HL-60 (cell line): ENCODE measurements around the gene DAPK1.

ENCODE experiments used
- DNase-seq, 2 experiments: peaks; one replicate each; pipeline ENCODE4 v3.0.0-alpha.2; 2010 to 2020; ENCODE audit warnings: low read depth in 1 of 2, low spot score in 1 of 2
- H3K27ac ChIP-seq: fragments of 250-450 bp; sonication (Bioruptor Pico); replicated peaks from 2 replicates; pipeline ENCODE4 v1.5.1; 2020; ENCODE audit warnings: mild to moderate bottlenecking, moderate library complexity
- H3K27me3 ChIP-seq: fragments of 250-450 bp; sonication (Bioruptor Pico); 2 replicates; pipeline ENCODE4 v1.5.1; 2021; ENCODE audit warnings: mild to moderate bottlenecking, moderate library complexity; ENCODE audit not compliant: insufficient read depth, poor library complexity, severe bottlenecking
- H3K4me3 ChIP-seq: replicated peaks from 2 replicates; pipeline ENCODE4 v1.5.1; 2011; ENCODE audit warnings: mild to moderate bottlenecking, control low read depth, low read length; ENCODE audit not compliant: insufficient read depth
- GABPA ChIP-seq: IDR thresholded peaks from 2 replicates; pipeline ENCODE4 v1.6.1; 2012; ENCODE audit warnings: low read depth
- POLR2AphosphoS5 ChIP-seq: IDR thresholded peaks from 2 replicates; pipeline ENCODE4 v1.6.1; 2012; ENCODE audit warnings: low read depth
- REST ChIP-seq: IDR thresholded peaks from 2 replicates; pipeline ENCODE4 v1.6.1; 2012; ENCODE audit warnings: low read depth; ENCODE audit not compliant: insufficient replicate concordance
- SPI1 ChIP-seq: IDR thresholded peaks from 2 replicates; pipeline ENCODE4 v1.6.1; 2012; ENCODE audit warnings: low read depth, mild to moderate bottlenecking, borderline replicate concordance
- TF ChIP-seq, protein P1 (sequence below): IDR thresholded peaks from one replicate; pipeline ENCODE4 v1.5.1; 2011; ENCODE audit warnings: low read length, control low read depth, inconsistent platforms; ENCODE audit not compliant: insufficient read depth

Gene DAPK1

DNA sequence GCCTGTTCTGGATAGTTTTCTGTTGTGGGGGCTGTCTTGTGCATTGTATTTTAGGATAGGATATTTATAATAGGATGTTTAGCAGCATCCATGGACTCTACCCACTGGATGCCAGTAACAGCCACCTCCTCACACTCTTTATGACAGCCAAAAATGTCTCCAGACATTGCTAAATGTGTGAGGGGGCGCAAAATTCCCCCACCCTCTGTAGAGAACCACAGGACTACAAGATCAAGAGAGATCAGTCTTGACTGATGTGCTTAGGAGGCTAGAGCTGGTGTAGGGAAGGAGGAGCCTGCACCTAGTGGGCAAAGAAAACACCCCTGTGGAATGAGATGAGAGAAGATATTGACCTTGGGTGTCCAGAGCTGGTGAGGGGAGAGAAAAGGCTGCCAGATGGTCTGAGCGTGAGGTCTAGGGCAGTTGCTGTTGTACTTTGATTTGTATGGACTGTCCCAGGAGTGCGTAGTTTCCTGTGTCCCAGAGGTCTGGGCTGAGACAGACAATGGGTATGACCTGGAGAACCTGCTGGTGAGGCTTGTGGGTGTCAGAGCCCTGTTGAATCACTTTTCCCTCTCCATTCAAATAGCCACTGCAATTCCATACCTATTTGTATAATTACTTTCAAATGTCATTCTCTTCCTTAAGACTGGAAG, 16.3 kb downstream of the DAPK1 start:
- Histone ChIP-seq H3K4me3 (no peak overlapping the region), H3K27ac (no peak overlapping the region), H3K27me3 (no peaks in the 10 kb centered on the region)
- no peak for DNase-seq
- TF ChIP-seq POLR2AphosphoS5 (no peak), SPI1 (no peak), REST (no peak), GABPA (no peak)
- TF ChIP-seq, protein P1, sequence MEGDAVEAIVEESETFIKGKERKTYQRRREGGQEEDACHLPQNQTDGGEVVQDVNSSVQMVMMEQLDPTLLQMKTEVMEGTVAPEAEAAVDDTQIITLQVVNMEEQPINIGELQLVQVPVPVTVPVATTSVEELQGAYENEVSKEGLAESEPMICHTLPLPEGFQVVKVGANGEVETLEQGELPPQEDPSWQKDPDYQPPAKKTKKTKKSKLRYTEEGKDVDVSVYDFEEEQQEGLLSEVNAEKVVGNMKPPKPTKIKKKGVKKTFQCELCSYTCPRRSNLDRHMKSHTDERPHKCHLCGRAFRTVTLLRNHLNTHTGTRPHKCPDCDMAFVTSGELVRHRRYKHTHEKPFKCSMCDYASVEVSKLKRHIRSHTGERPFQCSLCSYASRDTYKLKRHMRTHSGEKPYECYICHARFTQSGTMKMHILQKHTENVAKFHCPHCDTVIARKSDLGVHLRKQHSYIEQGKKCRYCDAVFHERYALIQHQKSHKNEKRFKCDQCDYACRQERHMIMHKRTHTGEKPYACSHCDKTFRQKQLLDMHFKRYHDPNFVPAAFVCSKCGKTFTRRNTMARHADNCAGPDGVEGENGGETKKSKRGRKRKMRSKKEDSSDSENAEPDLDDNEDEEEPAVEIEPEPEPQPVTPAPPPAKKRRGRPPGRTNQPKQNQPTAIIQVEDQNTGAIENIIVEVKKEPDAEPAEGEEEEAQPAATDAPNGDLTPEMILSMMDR = no peak

GRCh38 chr9:87515006-87515405, 17.3 kb downstream of the DAPK1 start:
- Histone ChIP-seq H3K27me3 (no peaks in the 10 kb centered on the region), H3K4me3 (no peak overlapping the region), H3K27ac (no peak overlapping the region)
- no peak for DNase-seq
- TF ChIP-seq SPI1 = no peak
- TF ChIP-seq POLR2AphosphoS5 = no peak
- no peak for TF ChIP-seq GABPA
- no peak for TF ChIP-seq REST
- TF ChIP-seq, protein P1 = no peak

DNA sequence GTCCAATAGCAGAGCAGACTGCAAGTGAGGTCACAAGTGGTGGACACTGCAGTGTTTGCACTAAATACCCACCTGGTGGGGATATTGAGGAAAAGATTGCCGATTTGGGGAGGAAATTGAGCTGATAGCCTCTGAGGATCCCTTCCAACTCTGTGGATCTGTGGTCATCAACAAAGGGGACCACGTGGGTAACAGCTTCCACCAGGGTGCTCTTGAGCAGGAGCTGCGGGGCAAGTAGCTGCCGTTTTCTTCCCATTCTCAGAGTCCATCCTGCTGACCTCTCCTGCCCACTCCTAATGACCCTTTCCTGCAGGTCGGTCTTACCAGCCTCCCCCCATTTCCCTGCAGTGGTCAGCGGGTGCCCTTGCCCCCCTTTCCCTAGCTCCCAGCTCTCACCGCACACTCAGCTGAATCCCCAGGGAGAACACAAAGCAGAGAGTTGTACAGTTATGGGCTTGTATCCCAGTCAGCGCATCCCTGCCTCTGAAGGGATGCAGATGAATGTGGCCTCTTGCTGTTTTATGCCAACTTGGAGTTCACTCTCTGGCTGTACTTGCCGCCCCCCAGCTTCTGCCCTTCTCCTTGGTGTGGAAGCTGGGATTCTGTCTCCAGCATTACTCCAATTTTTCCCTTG, 18.0 kb downstream of the DAPK1 start:
- no peak overlapping the region for H3K27ac ChIP-seq
- TF ChIP-seq REST = no peak
- no peak for TF ChIP-seq GABPA
- TF ChIP-seq POLR2AphosphoS5 = no peak
- no peak for TF ChIP-seq SPI1
- TF ChIP-seq, protein P1 = no peak
- no peaks in the 10 kb centered on the region for H3K27me3 ChIP-seq
- DNase-seq = no peak
- H3K4me3 ChIP-seq = no peak overlapping the region
